ENCODE data around the gene OSMR.

GRCh38 chr5:38931731-38932130 lies 85.9 kb downstream of the OSMR start:
- TF ChIP-seq CTCF (conservative IDR thresholded peaks at IDR 0.05) (no peak), ZFX (IDR thresholded peaks at IDR 0.05) (no peak)

All from C4-2B (cell line).